Gastrocnemius medialis (tissue), 4 donors: ENCODE results near the gene SLC50A1. TPM values are rescaled to one million over a fixed set of nuclear protein-coding genes. Genes with fewer than 3 reads are reported as not detected.
A peak's percentile ranks its signal among the peaks of the same experiment; 100 is the strongest.

Experiments
- ATAC-seq, 2 donors: fragments of 150-250 bp; one replicate each; pipeline ENCODE4 v1.9.1; 2016
- DNase-seq, 2 donors: peaks; one replicate each; pipeline ENCODE4 v3.0.0-alpha.2; 2019
- H3K27ac ChIP-seq, 4 donors: fragments of 200-600 bp; sonication (generic); 1 replicate in 1 of 4; 2 replicates in 3 of 4; pipeline ENCODE4 v1.5.1; 2016 to 2018; ENCODE audit warnings: mild to moderate bottlenecking in 2 of 4, moderate library complexity in 1 of 4
- H3K27me3 ChIP-seq, 3 donors: fragments of 200-600 bp; sonication (generic) in 2 of 3; 1 replicate in 1 of 3; 2 replicates in 2 of 3; pipeline versions ENCODE4 v1.5.1 to v1.6.0; 2016 to 2019; ENCODE audit warnings: mild to moderate bottlenecking in 1 of 3, moderate library complexity in 1 of 3
- H3K36me3 ChIP-seq, 2 donors: fragments of 200-600 bp; sonication (generic) in 1 of 2; one replicate each; pipeline ENCODE4 v1.5.1; 2017 to 2018
- H3K4me1 ChIP-seq, 2 donors: fragments of 200-600 bp; sonication (generic) in 1 of 2; one replicate each; pipeline ENCODE4 v1.5.1; 2016 to 2017; ENCODE audit warnings: mild to moderate bottlenecking in 2 of 2
- H3K4me3 ChIP-seq, 4 donors: fragments of 200-600 bp; sonication (generic) in 3 of 4; 1 replicate in 1 of 4; 2 replicates in 3 of 4; pipeline ENCODE4 v1.5.1; 2016 to 2019; ENCODE audit warnings: mild to moderate bottlenecking in 2 of 4
- H3K9me3 ChIP-seq, 3 donors: fragments of 200-600 bp; sonication (generic) in 2 of 3; 1 replicate in 1 of 3; 2 replicates in 2 of 3; pipeline ENCODE4 v1.5.1; 2016 to 2019
- CTCF ChIP-seq, 5 experiments: fragments of 450-650 bp in 3 of 5; fragments of 200-600 bp in 2 of 5; sonication (generic) in 2 of 5; IDR thresholded peaks in 4 of 5; conservative IDR thresholded peaks in 1 of 5; 1 replicate in 4 of 5; 2 replicates in 1 of 5; pipeline ENCODE4 v1.5.1; 2016 to 2019; ENCODE audit warnings: antibody characterized with exemption in 5 of 5, mild to moderate bottlenecking in 3 of 5, moderate library complexity in 3 of 5
- POLR2A ChIP-seq, 2 donors: fragments of 450-650 bp; IDR thresholded peaks; one replicate each; pipeline ENCODE4 v1.6.1; 2017; ENCODE audit warnings: antibody characterized with exemption in 2 of 2, mild to moderate bottlenecking in 2 of 2, moderate library complexity in 2 of 2
- in situ Hi-C, 4 donors: fragments of 200-750 bp; cut with MboI; loops; one replicate each; pipeline versions ENCODE4 v1.15.0 to v1.8.0; 2017; ENCODE audit warnings: low sequenced_read_pairs in 4 of 4
- intact Hi-C: fragments of 100-400 bp; cut with DNase I; formaldehyde crosslinking; loops from one replicate; pipeline ENCODE4 v1.15.1; 2023; ENCODE audit warnings: low total_unique reads
- total RNA-seq, 4 donors: library from RNA; depleted of rRNA; stranded (reverse); fragments of >200 nt; gene quantifications; one replicate each; pipeline versions ENCODE4 v1.1.0 to v1.2.3, GENCODE V29; 2016

SLC50A1 gene
- total RNA-seq, 4 donors from 2014 or later, result 3.5 to 11.4 (median 8.2) TPM

GRCh38 chr1:155175281-155175926 lies 39.8 kb downstream of the SLC50A1 start:
- intact Hi-C loops, result no loop called here
- ATAC-seq (no peak), DNase-seq (no peak)
- Histone ChIP-seq H3K4me1 (peaks cover 14% of the 10 kb centered on the region in 2 donors), H3K27ac (no peak overlapping the region), H3K36me3 (peaks cover 0 to 5% of the 10 kb centered on the region in 2 donors), H3K9me3 (no peaks in the 10 kb centered on the region), H3K27me3 (peaks cover 15 to 21% (median 18%) of the 10 kb centered on the region in 3 donors), H3K4me3 (no peak overlapping the region)
- in situ Hi-C loops, result no loop called here
- TF ChIP-seq CTCF (IDR thresholded peaks at IDR 0.05 in 4 of 5, conservative IDR thresholded peaks at IDR 0.05 in 1 of 5) (no peak), POLR2A (IDR thresholded peaks at IDR 0.05) (no peak)

GRCh38 chr1:155175927-155176371 lies 40.3 kb downstream of the SLC50A1 start:
- DNase-seq, result no peak
- Histone ChIP-seq H3K9me3 (no peaks in the 10 kb centered on the region), H3K36me3 (no peaks in the 10 kb centered on the region), H3K4me1 (peaks cover 14% of the 10 kb centered on the region in 2 donors), H3K27me3 (peaks cover 15 to 21% (median 18%) of the 10 kb centered on the region in 3 donors), H3K27ac (no peak overlapping the region), H3K4me3 (no peak overlapping the region)
- no peak for TF ChIP-seq CTCF (IDR thresholded peaks at IDR 0.05 in 4 of 5, conservative IDR thresholded peaks at IDR 0.05 in 1 of 5)
- no peak for TF ChIP-seq POLR2A (IDR thresholded peaks at IDR 0.05)
- in situ Hi-C loops, result no loop called here
- intact Hi-C loops, result loop anchor here (1.0 kb wide), 1 partner anchor 17 kb away; no protein-coding TSS in a partner anchor
- no peak for ATAC-seq

GRCh38 chr1:155176544-155177071 lies 41.0 kb downstream of the SLC50A1 start:
- ATAC-seq, result peak; percentile 27 to 68
- intact Hi-C loops (loop anchor here (1.0 kb wide), 1 partner anchor 17 kb away; no protein-coding TSS in a partner anchor), in situ Hi-C loops (no loop called here)
- Histone ChIP-seq H3K4me1 (peaks cover 14% of the 10 kb centered on the region in 2 donors), H3K27me3 (peaks cover 15 to 21% (median 18%) of the 10 kb centered on the region in 3 donors), H3K27ac (no peak overlapping the region), H3K9me3 (no peaks in the 10 kb centered on the region), H3K4me3 (no peak overlapping the region), H3K36me3 (no peaks in the 10 kb centered on the region)
- peak; percentile 78 to 91 (median 85) for TF ChIP-seq CTCF (IDR thresholded peaks at IDR 0.05 in 4 of 5, conservative IDR thresholded peaks at IDR 0.05 in 1 of 5)
- TF ChIP-seq POLR2A (IDR thresholded peaks at IDR 0.05), result no peak
- peak; percentile 36 to 68 for DNase-seq

GRCh38 chr1:155177192-155177917 lies 41.7 kb downstream of the SLC50A1 start:
- in situ Hi-C loops, result no loop called here
- H3K27me3 ChIP-seq, result peaks cover 15 to 21% (median 18%) of the 10 kb centered on the region in 3 donors
- no peak for TF ChIP-seq POLR2A (IDR thresholded peaks at IDR 0.05)
- no peak for TF ChIP-seq CTCF (IDR thresholded peaks at IDR 0.05 in 4 of 5, conservative IDR thresholded peaks at IDR 0.05 in 1 of 5)
- no peak overlapping the region for H3K4me3 ChIP-seq
- H3K4me1 ChIP-seq, result peaks cover 9% of the 10 kb centered on the region in 2 donors
- no peak for ATAC-seq
- no peak overlapping the region for H3K27ac ChIP-seq
- intact Hi-C loops, result no loop called here
- no peaks in the 10 kb centered on the region for H3K9me3 ChIP-seq
- no peak for DNase-seq
- H3K36me3 ChIP-seq, result no peaks in the 10 kb centered on the region
